Natural killer cell treated with Interleukin-12 subunit alpha and Interleukin-12 subunit beta and Interleukin-15 and Interleukin-18, amount 100 ng/mL, for 72 hours (primary cell): ENCODE results near the gene KCNQ2. TPM values are rescaled to one million over a fixed set of nuclear protein-coding genes. Genes with fewer than 3 reads are reported as not detected.
A peak's percentile ranks its signal among the peaks of the same experiment; 100 is the strongest.
"Not testable (repeated sequence)": the region's sequence is repeated elsewhere in the genome, so short reads cannot be mapped to it uniquely, and the experiment has no call there.

Experiments
- ATAC-seq, 2 donors: fragments of 150-1000 bp; cut with Tn5 transposase in 1 of 2; sonication (Bioruptor Pico), chemical (Tn5 transposase) in 1 of 2; 2 replicates each; pipeline ENCODE4 v1.10.0; 2021
- DNase-seq: peaks from one replicate; pipeline ENCODE4 v3.0.0; 2022; ENCODE audit warnings: low spot score
- H3K27ac Mint-ChIP-seq, 2 donors: 1 replicate in 1 of 2; 2 replicates in 1 of 2; pipeline ENCODE4 v1.8.0; 2022; ENCODE audit warnings: mixed read lengths in 2 of 2, mild to moderate bottlenecking in 1 of 2, moderate library complexity in 1 of 2
- H3K27me3 Mint-ChIP-seq, 2 donors: 1 replicate in 1 of 2; 2 replicates in 1 of 2; pipeline ENCODE4 v1.8.0; 2022; ENCODE audit warnings: mixed read lengths in 2 of 2
- H3K36me3 Mint-ChIP-seq: one replicate; pipeline ENCODE4 v1.8.0; 2022; ENCODE audit warnings: mixed read lengths
- H3K4me1 Mint-ChIP-seq, 2 donors: 1 replicate in 1 of 2; 2 replicates in 1 of 2; pipeline ENCODE4 v1.8.0; 2022; ENCODE audit warnings: low read depth in 2 of 2, mixed read lengths in 2 of 2, mild to moderate bottlenecking in 1 of 2
- H3K4me3 Mint-ChIP-seq: one replicate; pipeline ENCODE4 v1.8.0; 2022; ENCODE audit warnings: mixed read lengths
- H3K9me3 Mint-ChIP-seq: 2 replicates; pipeline ENCODE4 v1.8.0; 2022; ENCODE audit warnings: mixed read lengths
- total RNA-seq, 2 donors: library from RNA; stranded (reverse); gene quantifications; one replicate each; pipeline ENCODE4 v1.2.3, GENCODE V29; 2022

The KCNQ2 gene
- total RNA-seq, 2 donors from 2014 or later, result not detected

- Mint-ChIP-seq H3K4me1 (no peaks in the 10 kb centered on the region), H3K4me3 (no peak overlapping the region), H3K36me3 (peaks cover 19% of the 10 kb centered on the region), H3K9me3 (peaks cover 8% of the 10 kb centered on the region), H3K27me3 (peaks cover 3 to 7% of the 10 kb centered on the region in 2 donors), H3K27ac (no peak overlapping the region)
- no peak for ATAC-seq
- DNase-seq, result no peak
These were observed 88.1 kb downstream of the KCNQ2 start for GRCh38 chr20:63384336-63384735.

DNA sequence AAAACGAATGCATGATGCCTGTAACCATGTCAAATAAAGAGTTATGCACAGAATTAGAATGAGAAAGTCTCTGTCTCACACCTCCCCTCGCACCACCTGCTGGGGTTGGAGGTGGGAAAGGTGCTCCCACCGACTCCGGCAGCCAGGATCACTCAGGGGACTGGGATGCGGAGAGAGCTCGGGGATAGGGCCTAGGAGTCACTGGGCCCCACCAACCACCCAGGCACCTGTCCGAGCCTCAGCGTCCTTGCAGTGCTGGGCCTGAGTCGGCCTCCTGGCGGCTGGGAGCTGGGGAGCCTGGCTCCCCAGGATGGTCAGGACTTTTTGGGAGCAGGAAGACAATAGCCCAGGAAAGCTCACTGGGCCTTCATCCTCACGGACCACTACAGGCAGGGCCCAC, 88.9 kb downstream of the KCNQ2 start:
- Mint-ChIP-seq H3K36me3 (peaks cover 19% of the 10 kb centered on the region), H3K27ac (no peak overlapping the region), H3K4me1 (no peaks in the 10 kb centered on the region), H3K9me3 (peaks cover 8% of the 10 kb centered on the region), H3K27me3 (peaks cover 4 to 7% of the 10 kb centered on the region in 2 donors), H3K4me3 (no peak overlapping the region)
- ATAC-seq, result no peak
- DNase-seq, result no peak

- Mint-ChIP-seq H3K27ac (no peak overlapping the region), H3K27me3 (peaks cover under 1 to 3% of the 10 kb centered on the region in 2 donors), H3K36me3 (peaks cover 14% of the 10 kb centered on the region), H3K9me3 (peaks cover 4% of the 10 kb centered on the region), H3K4me3 (no peak overlapping the region), H3K4me1 (no peaks in the 10 kb centered on the region)
- ATAC-seq (no peak), DNase-seq (no peak)
These were observed 89.7 kb downstream of the KCNQ2 start for GRCh38 chr20:63382551-63383300.

DNA sequence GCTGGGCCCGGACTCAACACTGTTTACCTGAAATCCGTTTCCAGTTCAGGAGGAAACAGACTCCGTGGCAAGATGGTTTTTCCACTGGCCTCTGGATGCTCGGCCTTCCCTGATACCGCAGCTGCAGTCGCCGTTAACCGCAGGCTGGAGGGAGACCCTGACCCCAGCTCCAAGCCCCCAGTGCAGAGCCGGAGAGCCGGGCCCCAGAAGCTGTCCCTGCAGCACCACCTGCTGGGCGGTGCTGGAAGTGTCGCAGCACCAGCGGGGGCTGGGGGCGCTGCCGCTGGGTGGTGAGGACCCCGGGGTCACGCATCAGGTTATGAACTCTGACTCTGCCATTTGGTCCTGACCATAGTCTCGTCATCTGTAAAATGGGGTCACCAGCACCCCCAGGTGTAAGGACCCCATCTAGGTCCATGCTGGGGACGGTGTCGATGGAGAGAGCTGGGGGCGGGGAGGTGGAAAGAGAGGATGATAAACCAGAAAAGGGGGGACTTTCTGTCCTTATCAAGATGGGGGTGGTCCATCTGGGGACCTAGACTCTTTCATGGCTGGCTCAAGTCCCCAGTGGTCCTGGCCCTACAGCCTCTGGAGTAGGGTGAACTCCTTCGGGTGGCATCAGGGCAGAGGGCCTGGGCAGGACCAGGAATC, 90.5 kb downstream of the KCNQ2 start:
- Mint-ChIP-seq H3K4me1 (no peaks in the 10 kb centered on the region), H3K9me3 (peaks cover under 1% of the 10 kb centered on the region), H3K27me3 (peaks cover 0 to 6% of the 10 kb centered on the region in 2 donors), H3K27ac (no peak overlapping the region), H3K36me3 (peaks cover 10% of the 10 kb centered on the region), H3K4me3 (no peak overlapping the region)
- DNase-seq (no peak), ATAC-seq (peak; percentile 25 to 55)

DNA sequence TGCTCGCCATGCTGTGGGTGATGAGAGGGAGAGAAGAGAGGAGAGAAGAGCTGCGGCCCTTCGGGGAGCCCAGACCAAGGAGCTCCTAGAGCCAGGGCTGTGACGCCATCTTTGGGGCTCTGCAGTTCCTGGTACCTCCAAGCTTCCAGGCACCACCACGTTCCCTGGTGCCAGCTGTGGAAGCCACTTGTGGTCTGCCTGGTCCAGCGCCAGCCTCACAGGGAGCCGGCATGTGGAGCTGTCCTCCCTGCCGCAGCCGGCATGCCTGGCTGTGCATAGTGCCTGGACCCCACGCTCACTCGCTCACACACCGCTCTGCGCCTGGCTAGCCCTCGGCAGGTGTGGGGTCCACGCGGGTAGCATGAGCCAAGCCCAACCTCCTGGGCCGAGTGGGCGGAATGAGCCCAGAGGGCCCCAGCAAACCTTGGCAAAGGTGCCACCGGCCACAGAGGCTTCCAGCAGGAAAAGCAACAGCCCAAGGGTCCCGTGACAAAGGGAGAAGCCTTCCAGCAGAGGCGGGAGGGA, 92.0 kb downstream of the KCNQ2 start:
- no peak for ATAC-seq
- Mint-ChIP-seq H3K4me3 (no peak overlapping the region), H3K27ac (no peak overlapping the region), H3K27me3 (peaks cover 0 to 6% of the 10 kb centered on the region in 2 donors), H3K4me1 (no peaks in the 10 kb centered on the region), H3K36me3 (peaks cover 4% of the 10 kb centered on the region), H3K9me3 (no peaks in the 10 kb centered on the region)
- DNase-seq, result no peak

GRCh38 chr20:63379872-63380271, 92.6 kb downstream of the KCNQ2 start:
- H3K27ac Mint-ChIP-seq, ATAC-seq, H3K27me3 Mint-ChIP-seq, H3K9me3 Mint-ChIP-seq, H3K4me3 Mint-ChIP-seq, DNase-seq, H3K36me3 Mint-ChIP-seq, H3K4me1 Mint-ChIP-seq: not testable (repeated sequence)

DNA sequence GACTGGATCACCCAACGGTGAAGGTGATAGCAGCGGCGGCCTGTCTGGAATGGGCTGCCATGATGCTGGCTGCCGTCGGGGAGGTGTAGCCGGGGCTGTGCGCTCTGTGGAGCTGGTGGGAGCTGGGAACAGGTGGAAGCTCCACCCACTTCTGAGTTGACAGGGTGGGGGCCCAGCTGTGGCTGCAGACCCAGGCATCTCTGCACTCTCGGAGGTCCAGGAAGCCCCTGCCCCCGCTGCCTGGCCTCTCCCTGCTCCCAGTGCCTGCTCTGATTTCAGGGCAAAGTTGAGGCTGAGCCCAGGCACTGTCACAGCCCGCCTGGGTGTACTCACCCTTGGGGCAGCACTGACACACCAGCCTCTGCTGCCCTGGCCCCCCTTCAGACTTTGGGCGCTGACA, 93.2 kb downstream of the KCNQ2 start:
- H3K4me3 Mint-ChIP-seq, result no peak overlapping the region
- H3K27me3 Mint-ChIP-seq, result peaks cover 0 to 6% of the 10 kb centered on the region in 2 donors
- H3K9me3 Mint-ChIP-seq, result no peaks in the 10 kb centered on the region
- DNase-seq (no peak), ATAC-seq (no peak)
- no peaks in the 10 kb centered on the region for H3K36me3 Mint-ChIP-seq
- no peak overlapping the region for H3K27ac Mint-ChIP-seq
- no peaks in the 10 kb centered on the region for H3K4me1 Mint-ChIP-seq

DNA sequence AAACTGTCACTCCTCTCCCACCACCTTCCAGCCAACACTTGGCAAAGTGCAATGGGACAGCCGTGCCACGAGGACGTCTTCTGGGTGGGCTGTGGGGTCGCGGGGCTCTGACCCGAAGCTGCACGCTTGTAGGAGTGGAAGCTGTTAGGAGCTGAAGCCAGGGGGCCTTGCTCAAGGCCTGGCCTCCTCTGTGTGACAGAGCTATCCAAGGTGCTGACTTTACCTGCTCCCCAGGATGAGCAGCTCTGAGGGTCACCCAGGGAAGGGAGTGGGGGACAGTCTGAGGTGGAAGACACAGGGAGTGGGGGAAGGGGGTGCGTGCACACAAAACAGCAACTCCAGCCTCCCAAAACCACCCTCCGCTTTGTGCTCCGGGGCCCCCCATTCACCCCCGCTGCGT, 93.8 kb downstream of the KCNQ2 start:
- no peak for ATAC-seq
- Mint-ChIP-seq H3K27ac (no peak overlapping the region), H3K27me3 (peaks cover 0 to 6% of the 10 kb centered on the region in 2 donors), H3K4me1 (no peaks in the 10 kb centered on the region), H3K9me3 (no peaks in the 10 kb centered on the region), H3K4me3 (no peak overlapping the region), H3K36me3 (no peaks in the 10 kb centered on the region)
- no peak for DNase-seq

GRCh38 chr20:63377951-63378381, 94.5 kb downstream of the KCNQ2 start:
- Mint-ChIP-seq H3K9me3 (no peaks in the 10 kb centered on the region), H3K27ac (no peak overlapping the region), H3K4me3 (no peak overlapping the region), H3K4me1 (no peaks in the 10 kb centered on the region), H3K27me3 (peaks cover 0 to 6% of the 10 kb centered on the region in 2 donors), H3K36me3 (no peaks in the 10 kb centered on the region)
- no peak for DNase-seq
- ATAC-seq, result no peak

- Mint-ChIP-seq H3K36me3 (no peaks in the 10 kb centered on the region), H3K4me3 (no peak overlapping the region), H3K27me3 (peaks cover 0 to 6% of the 10 kb centered on the region in 2 donors), H3K27ac (no peak overlapping the region), H3K9me3 (no peaks in the 10 kb centered on the region), H3K4me1 (no peaks in the 10 kb centered on the region)
- ATAC-seq (no peak), DNase-seq (no peak)
These were observed 95.1 kb downstream of the KCNQ2 start for GRCh38 chr20:63377256-63377941.

- Mint-ChIP-seq H3K27ac (no peak overlapping the region), H3K4me1 (no peaks in the 10 kb centered on the region)
- no peak for ATAC-seq
These were observed 95.9 kb downstream of the KCNQ2 start for GRCh38 chr20:63376283-63377250.

GRCh38 chr20:63375438-63375837, 97.0 kb downstream of the KCNQ2 start:
- H3K4me3 Mint-ChIP-seq, result no peak overlapping the region
- DNase-seq, result no peak
- ATAC-seq, result no peak
- no peaks in the 10 kb centered on the region for H3K4me1 Mint-ChIP-seq
- no peaks in the 10 kb centered on the region for H3K9me3 Mint-ChIP-seq
- no peak overlapping the region for H3K27ac Mint-ChIP-seq
- H3K27me3 Mint-ChIP-seq, result peaks cover 0 to 6% of the 10 kb centered on the region in 2 donors
- H3K36me3 Mint-ChIP-seq, result no peaks in the 10 kb centered on the region

More at GRCh38 chr20:63376283-63377250, 95.9 kb downstream of the KCNQ2 start:
- no peaks in the 10 kb centered on the region for H3K36me3 Mint-ChIP-seq
- no peaks in the 10 kb centered on the region for H3K9me3 Mint-ChIP-seq
- peaks cover 0 to 6% of the 10 kb centered on the region in 2 donors for H3K27me3 Mint-ChIP-seq
- H3K4me3 Mint-ChIP-seq, result no peak overlapping the region
- no peak for DNase-seq

DNA sequence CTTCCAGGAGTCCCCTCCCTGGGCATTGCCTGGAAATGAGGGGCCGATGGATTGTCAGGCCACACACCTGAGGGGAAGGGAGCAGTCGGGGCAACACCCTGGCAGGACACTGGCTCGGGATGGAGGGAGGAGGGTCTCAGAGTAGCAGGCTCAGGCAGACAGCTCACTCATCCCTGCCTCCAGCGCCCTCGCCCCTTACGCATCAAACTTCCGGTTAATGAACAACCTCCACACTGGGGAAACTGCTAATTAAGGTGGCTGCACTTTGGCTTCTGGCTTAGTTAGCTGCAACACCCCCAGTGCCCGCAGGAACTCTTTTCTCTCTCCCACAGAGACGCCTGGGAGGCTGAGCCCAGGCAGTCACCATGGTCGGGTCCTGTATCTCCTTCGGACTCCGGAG, 98.0 kb downstream of the KCNQ2 start:
- ATAC-seq (no peak), DNase-seq (no peak)
- Mint-ChIP-seq H3K27ac (no peak overlapping the region), H3K36me3 (no peaks in the 10 kb centered on the region), H3K27me3 (peaks cover 0 to 6% of the 10 kb centered on the region in 2 donors), H3K4me1 (no peaks in the 10 kb centered on the region), H3K9me3 (no peaks in the 10 kb centered on the region), H3K4me3 (no peak overlapping the region)
